H1 (cell line): Measurements from ENCODE around the gene DYNLT1. TPM values are rescaled to one million over a fixed set of nuclear protein-coding genes. Genes with fewer than 3 reads are reported as not detected.

Experiments used
- CTCF ChIA-PET: fragments of 300-600 bp; sonication (Branson Sonifier 250); formaldehyde crosslinking; loops from one replicate; lab custom pipeline; 2021; ENCODE audit not compliant: partially characterized antibody; lab: Charles Lee
- POLR2A ChIA-PET: fragments of 300-600 bp; sonication (Branson Sonifier 250); formaldehyde crosslinking; loops from one replicate; lab custom pipeline; 2021; ENCODE audit warnings: inconsistent platforms; ENCODE audit not compliant: partially characterized antibody; lab: Charles Lee
- DNase-seq, 2 experiments: peaks; one replicate each; pipeline versions ENCODE4 v3.0.0 to v3.0.0-alpha.2; 2010 to 2022; ENCODE audit warnings: low spot score in 2 of 2, low read depth in 1 of 2, mixed read lengths in 1 of 2
- FAIRE-seq: peaks from 2 replicates; lab custom pipeline; 2011; peaks lifted over from hg19 to GRCh38; lab: Jason Lieb, UNC
- H2AFZ ChIP-seq: 2 replicates; pipeline ENCODE4 v1.8.1; 2012; ENCODE audit warnings: low read length, inconsistent platforms
- H2AK5ac ChIP-seq: 2 replicates; pipeline ENCODE4 v1.6.1; 2013; ENCODE audit warnings: low read depth, low read length
- H2BK120ac ChIP-seq: replicated peaks from 2 replicates; pipeline ENCODE3; 2013; ENCODE audit warnings: low read depth, low read length, inconsistent platforms
- H2BK12ac ChIP-seq: 2 replicates; pipeline ENCODE4 v1.6.1; 2013; ENCODE audit warnings: low read depth, low read length
- H2BK15ac ChIP-seq: 2 replicates; pipeline ENCODE4 v1.6.1; 2013; ENCODE audit warnings: low read length
- H2BK20ac ChIP-seq: 2 replicates; pipeline ENCODE4 v1.6.1; 2013; ENCODE audit warnings: low read length
- H2BK5ac ChIP-seq: 2 replicates; pipeline ENCODE4 v1.6.1; 2013; ENCODE audit warnings: low read depth, low read length
- H3K14ac ChIP-seq: 2 replicates; pipeline ENCODE4 v1.6.1; 2013; ENCODE audit warnings: inconsistent platforms; ENCODE audit not compliant: insufficient read length
- H3K18ac ChIP-seq: 2 replicates; pipeline ENCODE4 v1.6.1; 2013; ENCODE audit warnings: low read length; ENCODE audit errors: extremely low read depth
- H3K23ac ChIP-seq: 2 replicates; pipeline ENCODE4 v1.6.1; 2013; ENCODE audit warnings: inconsistent platforms; ENCODE audit not compliant: insufficient read length
- H3K23me2 ChIP-seq: 2 replicates; pipeline ENCODE4 v1.6.1; 2013; ENCODE audit warnings: low read depth, low read length
- H3K27ac ChIP-seq: 2 replicates; pipeline ENCODE4 v1.6.1; 2011; ENCODE audit warnings: low read depth, low read length, inconsistent platforms
- H3K27me3 ChIP-seq, 4 experiments: replicated peaks in 1 of 4; 1 replicate in 1 of 4; 2 replicates in 3 of 4; pipeline versions ENCODE4 v1.6.1 to v1.8.1; 2011 to 2013; ENCODE audit warnings: low read length in 3 of 4, mild to moderate bottlenecking in 3 of 4, inconsistent platforms in 2 of 4, mixed read lengths in 2 of 4, moderate library complexity in 1 of 4; ENCODE audit not compliant: control insufficient read depth in 3 of 4, insufficient read depth in 3 of 4; ENCODE audit errors: extremely low read depth in 1 of 4
- H3K36me3 ChIP-seq, 4 experiments: 2 replicates each; pipeline versions ENCODE4 v1.6.1 to v1.8.1; 2011 to 2013; ENCODE audit warnings: mild to moderate bottlenecking in 4 of 4, low read length in 3 of 4, moderate library complexity in 2 of 4, control low read depth in 1 of 4, inconsistent platforms in 1 of 4; ENCODE audit not compliant: insufficient read depth in 4 of 4, control insufficient read depth in 2 of 4
- H3K4ac ChIP-seq: replicated peaks from 2 replicates; pipeline ENCODE3; 2013; ENCODE audit warnings: low read length, low read depth, mixed read lengths, inconsistent platforms; ENCODE audit not compliant: insufficient read length
- H3K4me1 ChIP-seq, 4 experiments: replicated peaks in 1 of 4; 1 replicate in 1 of 4; 2 replicates in 3 of 4; pipeline versions ENCODE4 v1.6.1 to v1.8.1; 2011 to 2013; ENCODE audit warnings: low read length in 3 of 4, inconsistent platforms in 2 of 4, mixed read lengths in 1 of 4; ENCODE audit not compliant: insufficient read depth in 4 of 4, control insufficient read depth in 3 of 4
- H3K4me2 ChIP-seq, 2 experiments: 2 replicates each; pipeline versions ENCODE4 v1.6.1 to v1.8.1; 2011 to 2013; ENCODE audit warnings: low read depth in 2 of 2, low read length in 2 of 2, control low read depth in 1 of 2, inconsistent platforms in 1 of 2, mild to moderate bottlenecking in 1 of 2; ENCODE audit not compliant: insufficient read depth in 1 of 2
- H3K4me3 ChIP-seq, 4 experiments: fragments of 200-600, 300-600 bp in 1 of 4; sonication (generic), shearing (Covaris generic), sonication (Bioruptor Twin) in 1 of 4; 2 replicates each; pipeline versions ENCODE4 v1.5.1 to v1.8.1; 2011 to 2016; ENCODE audit warnings: low read length in 4 of 4, low read depth in 3 of 4, control low read depth in 2 of 4, inconsistent platforms in 2 of 4, mild to moderate bottlenecking in 2 of 4, mixed read lengths in 1 of 4, moderate library complexity in 1 of 4; ENCODE audit not compliant: insufficient read depth in 2 of 4; ENCODE audit errors: extremely low read depth in 1 of 4
- H3K56ac ChIP-seq: replicated peaks from 2 replicates; pipeline ENCODE3; 2013; ENCODE audit warnings: low read depth, mild to moderate bottlenecking, mixed read lengths, low read length, inconsistent platforms; ENCODE audit not compliant: insufficient read length
- H3K79me1 ChIP-seq: 2 replicates; pipeline ENCODE4 v1.6.1; 2013; ENCODE audit warnings: low read depth, low read length, control low read depth
- H3K79me2 ChIP-seq, 2 experiments: 2 replicates each; pipeline versions ENCODE4 v1.6.1 to v1.8.1; 2012 to 2013; ENCODE audit warnings: low read length in 2 of 2, mild to moderate bottlenecking in 2 of 2, inconsistent platforms in 1 of 2; ENCODE audit not compliant: insufficient read depth in 2 of 2, control insufficient read depth in 1 of 2
- H3K9ac ChIP-seq, 4 experiments: replicated peaks in 1 of 4; 1 replicate in 1 of 4; 2 replicates in 3 of 4; pipeline versions ENCODE4 v1.6.1 to v1.8.1; 2011 to 2013; ENCODE audit warnings: low read depth in 3 of 4, low read length in 3 of 4, control low read depth in 2 of 4, mild to moderate bottlenecking in 2 of 4, moderate library complexity in 2 of 4, inconsistent platforms in 1 of 4; ENCODE audit errors: extremely low read depth in 1 of 4
- H3K9me3 ChIP-seq, 2 experiments: 2 replicates each; pipeline versions ENCODE4 v1.6.1 to v1.8.1; 2012 to 2013; ENCODE audit warnings: mild to moderate bottlenecking in 2 of 2, moderate library complexity in 2 of 2, control low read depth in 1 of 2, inconsistent platforms in 1 of 2, low read depth in 1 of 2, low read length in 1 of 2, mixed read lengths in 1 of 2; ENCODE audit not compliant: insufficient read depth in 2 of 2
- H4K20me1 ChIP-seq, 2 experiments: replicated peaks in 1 of 2; 2 replicates each; pipeline versions ENCODE3 to v1.8.1; 2011 to 2013; ENCODE audit warnings: inconsistent platforms in 2 of 2, low read length in 2 of 2, mild to moderate bottlenecking in 1 of 2; ENCODE audit not compliant: insufficient read depth in 2 of 2, control insufficient read depth in 1 of 2
- H4K5ac ChIP-seq: 2 replicates; pipeline ENCODE4 v1.6.1; 2013; ENCODE audit warnings: low read length, low read depth, mixed read lengths, inconsistent platforms; ENCODE audit not compliant: insufficient read length
- H4K8ac ChIP-seq: 2 replicates; pipeline ENCODE4 v1.8.0; 2013; ENCODE audit warnings: mild to moderate bottlenecking, moderate library complexity, low read length, inconsistent platforms; ENCODE audit not compliant: insufficient read depth; ENCODE audit errors: extremely low read depth
- H4K91ac ChIP-seq: replicated peaks from 2 replicates; pipeline ENCODE3; 2013; ENCODE audit warnings: low read length, mixed read lengths, inconsistent platforms; ENCODE audit not compliant: insufficient read length
- BACH1 ChIP-seq: IDR thresholded peaks from 2 replicates; pipeline ENCODE4 v1.6.1; 2012; ENCODE audit warnings: low read length, improper control_type of control experiment
- EP300 ChIP-seq, 2 experiments: IDR thresholded peaks; 1 replicate in 1 of 2; 2 replicates in 1 of 2; pipeline ENCODE4 v1.6.1; 2011 to 2012; ENCODE audit warnings: low read depth in 2 of 2, low read length in 2 of 2, mild to moderate bottlenecking in 2 of 2, borderline replicate concordance in 1 of 2, inconsistent platforms in 1 of 2, moderate library complexity in 1 of 2
- GTF2F1 ChIP-seq: IDR thresholded peaks from 2 replicates; pipeline ENCODE4 v1.6.1; 2012; ENCODE audit warnings: low read depth, low read length, improper control_type of control experiment, borderline replicate concordance
- HDAC2 ChIP-seq, 2 experiments: fragments of 300-600 bp in 1 of 2; sonication (generic) in 1 of 2; IDR thresholded peaks; 2 replicates each; pipeline ENCODE4 v1.6.1; 2011 to 2012; ENCODE audit warnings: low read depth in 2 of 2, low read length in 2 of 2, mild to moderate bottlenecking in 2 of 2, moderate library complexity in 2 of 2, borderline replicate concordance in 1 of 2, inconsistent platforms in 1 of 2
- JUND ChIP-seq: IDR thresholded peaks from 2 replicates; pipeline ENCODE4 v1.6.1; 2011; ENCODE audit warnings: mild to moderate bottlenecking, improper control_type of control experiment, low read length
- KDM1A ChIP-seq: fragments of 200-600, 300-600 bp; sonication (generic); IDR thresholded peaks from 2 replicates; pipeline ENCODE4 v1.7.1; 2016; ENCODE audit warnings: mild to moderate bottlenecking, low read length, borderline replicate concordance
- KDM4A ChIP-seq: IDR thresholded peaks from one replicate; pipeline ENCODE4 v1.7.1; 2012; ENCODE audit warnings: low read depth, mild to moderate bottlenecking, moderate library complexity, low read length, inconsistent platforms; ENCODE audit not compliant: severe bottlenecking
- KDM5A ChIP-seq: fragments of 200-600 bp; IDR thresholded peaks from 2 replicates; pipeline ENCODE4 v1.7.1; 2012; ENCODE audit warnings: mild to moderate bottlenecking, low read length, inconsistent platforms, mixed read lengths
- SAP30 ChIP-seq: fragments of 300-600 bp; sonication (generic); IDR thresholded peaks from 2 replicates; pipeline ENCODE4 v1.7.1; 2012; ENCODE audit warnings: low read length, moderate library complexity, mild to moderate bottlenecking, inconsistent platforms; ENCODE audit not compliant: insufficient read depth, insufficient replicate concordance
- SIX5 ChIP-seq: IDR thresholded peaks from 2 replicates; pipeline ENCODE4 v1.6.1; 2011; ENCODE audit warnings: mild to moderate bottlenecking, low read depth, low read length
- SRF ChIP-seq: IDR thresholded peaks from 2 replicates; pipeline ENCODE4 v1.6.1; 2011; ENCODE audit warnings: mild to moderate bottlenecking, low read depth, low read length, moderate library complexity
- TAF7 ChIP-seq: optimal IDR thresholded peaks from 2 replicates; pipeline ENCODE3; 2011; ENCODE audit warnings: low read depth, mild to moderate bottlenecking, inconsistent platforms, low read length, moderate library complexity, borderline replicate concordance
- YY1 ChIP-seq: IDR thresholded peaks from 2 replicates; pipeline ENCODE4 v1.6.1; 2011; ENCODE audit warnings: low read depth, mild to moderate bottlenecking, low read length
- ZNF274 ChIP-seq: IDR thresholded peaks from 2 replicates; pipeline ENCODE4 v1.7.0; 2012; ENCODE audit warnings: low read length, borderline replicate concordance; ENCODE audit errors: extremely low read depth
- WGBS, 2 experiments: shearing (Covaris generic) in 1 of 2; methylation state at CpG; one replicate each; pipeline versions ENCODE4 v1.1.6 to v1.1.7; 2013 to 2015; ENCODE audit warnings: low lambda C conversion rate in 2 of 2, mixed read lengths in 2 of 2, inconsistent platforms in 1 of 2, low coverage in 1 of 2, missing lambda C conversion rate in 1 of 2; ENCODE audit not compliant: insufficient replicate concordance in 2 of 2, insufficient coverage in 1 of 2, insufficient read length in 1 of 2; ENCODE audit errors: extremely low coverage in 1 of 2, missing lambda C conversion rate in 1 of 2; 5-methylcytosine and 5-hydroxymethylcytosine counted together
- polyA plus RNA-seq, 7 experiments: library from polyadenylated mRNA; depleted of rRNA in 3 of 7; stranded (reverse) in 5 of 7; unstranded in 2 of 7; fragments of >200 nt in 5 of 7; fragments of 200-250 nt in 2 of 7; gene quantifications; 1 replicate in 5 of 7; 2 replicates in 1 of 7; 4 replicates in 1 of 7; pipeline versions ENCODE4 v1.2.1 to v1.2.3, GENCODE V29; 2011 to 2013; ENCODE audit warnings: missing spikeins in 2 of 7, mixed read lengths in 2 of 7
- total RNA-seq: library from RNA; stranded (reverse); fragmentation: NEBNext Ultra II Directional; extraction: Animal tissue kit (Norgen Biotek cat#: 25700); gene quantifications from 2 replicates; pipeline ENCODE4 v1.2.1, GENCODE V29; 2021

The DYNLT1 gene
- total and polyA plus RNA-seq, 2 of the 8 experiments (the other 6 are each of a cell fraction or from before 2014, with no cell fraction given), result 119 to 245 TPM

GRCh38 chr6:158628542-158628941 is 16.0 kb downstream of the DYNLT1 start:
- Histone ChIP-seq H4K20me1 (peaks cover 3 to 12% of the 10 kb centered on the region in 2 experiments), H3K79me2 (no peaks in the 10 kb centered on the region), H3K23ac (no peak overlapping the region), H3K4me2 (no peak overlapping the region), H3K14ac (no peak overlapping the region), H2BK15ac (no peak overlapping the region), H2BK5ac (no peak overlapping the region), H3K36me3 (peaks cover 2 to 43% (median 26%) of the 10 kb centered on the region in 4 experiments; a peak in 7 of 8 replicates), H3K4ac (no peak overlapping the region), H2BK20ac (no peak overlapping the region), H2BK12ac (no peak overlapping the region), H4K5ac (no peak overlapping the region), H3K9me3 (no peaks in the 10 kb centered on the region), H3K79me1 (peaks cover 2% of the 10 kb centered on the region), H3K4me1 (peaks cover 0 to 7% (median 0%) of the 10 kb centered on the region in 4 experiments; a peak in 3 of 7 replicates), H2AK5ac (no peak overlapping the region), H2AFZ (no peak overlapping the region), H4K91ac (no peak overlapping the region), H3K27ac (no peak overlapping the region), H3K56ac (no peak overlapping the region), H3K4me3 (no peak overlapping the region), H4K8ac (no peak overlapping the region), H3K18ac (no peak overlapping the region), H2BK120ac (no peak overlapping the region), H3K9ac (no peak overlapping the region), H3K27me3 (no peaks in the 10 kb centered on the region), H3K23me2 (peaks cover 6% of the 10 kb centered on the region; the same call in 1 of the 2 replicates)
- no peak for DNase-seq
- no peak for FAIRE-seq
- ChIA-PET POLR2A (interaction anchor here (1.4 to 2.2 kb wide), 2 partner anchors 16 kb away, joined by 6 to 13 read pairs; partner anchors contain the start of gene DYNLT1), CTCF (interaction anchor here (0.6 to 1.9 kb wide), 12 partner anchors 8 to 90 kb away, joined by 3 to 10 read pairs (median 3); no protein-coding TSS in a partner anchor)
- WGBS, 2 experiments, result 92% methylated on average over 16 of the region's 17 CpGs; no CpG with 5 or more reads in 1 of the 2 experiments
- no peak for TF ChIP-seq KDM4A
- TF ChIP-seq SRF, result no peak
- TF ChIP-seq HDAC2 (IDR thresholded peaks at IDR 0.05; ENCODE audit: borderline replicate concordance in 1 of 2, low read depth in 2 of 2, low read length in 2 of 2), result no peak
- no peak for TF ChIP-seq GTF2F1
- no peak for TF ChIP-seq KDM5A
- no peak for TF ChIP-seq SAP30
- TF ChIP-seq TAF7, result no peak
- no peak for TF ChIP-seq JUND
- no peak for TF ChIP-seq BACH1
- no peak for TF ChIP-seq EP300 (IDR thresholded peaks at IDR 0.05; ENCODE audit: borderline replicate concordance in 1 of 2, low read depth in 2 of 2, low read length in 2 of 2)
- no peak for TF ChIP-seq ZNF274
- TF ChIP-seq YY1, result no peak
- TF ChIP-seq KDM1A, result no peak
- TF ChIP-seq SIX5, result no peak
